ENCODE measurements around the gene KIF6.

The KIF6 gene

GRCh38 chr6:39321761-39322160 is 403.4 kb downstream of the KIF6 start:
- no peak overlapping the region for H3K9ac ChIP-seq (ENCODE audit: low read depth, low read length)
- no peak overlapping the region for H3K4me2 ChIP-seq (ENCODE audit: insufficient read depth, low read length)
- no peak overlapping the region for H2AFZ ChIP-seq (ENCODE audit: low read depth, low read length)
- DNase-seq (no peak), ATAC-seq (ENCODE audit: insufficient read depth, low read depth) (no peak)
- H3K79me2 ChIP-seq (ENCODE audit: insufficient read depth, low read length): no peaks in the 10 kb centered on the region
- H3K27ac ChIP-seq (ENCODE audit: low read length): no peak overlapping the region
- no peaks in the 10 kb centered on the region for H3K36me3 ChIP-seq (ENCODE audit: insufficient read depth, low read length)
- H3K4me3 ChIP-seq (ENCODE audit: low read depth in 1 of 2, low read length in 2 of 2): no peak overlapping the region
- peaks cover 6% of the 10 kb centered on the region for H3K27me3 ChIP-seq (ENCODE audit: insufficient read depth, low read length, poor library complexity)
- no peaks in the 10 kb centered on the region for H3K4me1 ChIP-seq (ENCODE audit: insufficient read depth, low read length)
- no peaks in the 10 kb centered on the region for H4K20me1 ChIP-seq (ENCODE audit: insufficient read depth, low read length)
- H3K9me3 ChIP-seq (ENCODE audit: insufficient read depth, low read length, severe bottlenecking): no peaks in the 10 kb centered on the region
- TF ChIP-seq EZH2 (IDR thresholded peaks at IDR 0.05; ENCODE audit: borderline replicate concordance, low read depth, low read length, severe bottlenecking): no peak
- no peak for TF ChIP-seq CTCF (IDR thresholded peaks at IDR 0.05; ENCODE audit: borderline replicate concordance, extremely low read depth, low read length, poor library complexity, severe bottlenecking)

- no peaks in the 10 kb centered on the region for H3K79me2 ChIP-seq (ENCODE audit: insufficient read depth, low read length)
- DNase-seq: no peak
- no peak overlapping the region for H3K9ac ChIP-seq (ENCODE audit: low read depth, low read length)
- H3K27me3 ChIP-seq (ENCODE audit: insufficient read depth, low read length, poor library complexity): peaks cover 6% of the 10 kb centered on the region
- H3K36me3 ChIP-seq (ENCODE audit: insufficient read depth, low read length): no peaks in the 10 kb centered on the region
- no peak for ATAC-seq (ENCODE audit: insufficient read depth, low read depth)
- no peaks in the 10 kb centered on the region for H3K9me3 ChIP-seq (ENCODE audit: insufficient read depth, low read length, severe bottlenecking)
- H3K4me1 ChIP-seq (ENCODE audit: insufficient read depth, low read length): no peaks in the 10 kb centered on the region
- H3K27ac ChIP-seq (ENCODE audit: low read length): no peak overlapping the region
- H3K4me2 ChIP-seq (ENCODE audit: insufficient read depth, low read length): no peak overlapping the region
- no peak overlapping the region for H3K4me3 ChIP-seq (ENCODE audit: low read depth in 1 of 2, low read length in 2 of 2)
- no peaks in the 10 kb centered on the region for H4K20me1 ChIP-seq (ENCODE audit: insufficient read depth, low read length)
- TF ChIP-seq CTCF (IDR thresholded peaks at IDR 0.05; ENCODE audit: borderline replicate concordance, extremely low read depth, low read length, poor library complexity, severe bottlenecking) (no peak), EZH2 (IDR thresholded peaks at IDR 0.05; ENCODE audit: borderline replicate concordance, low read depth, low read length, severe bottlenecking) (no peak)
- no peak overlapping the region for H2AFZ ChIP-seq (ENCODE audit: low read depth, low read length)
These were observed 404.7 kb downstream of the KIF6 start for GRCh38 chr6:39320363-39320984.

GRCh38 chr6:39319621-39320362 is 405.4 kb downstream of the KIF6 start:
- DNase-seq: no peak
- TF ChIP-seq EZH2 (IDR thresholded peaks at IDR 0.05; ENCODE audit: borderline replicate concordance, low read depth, low read length, severe bottlenecking) (no peak), CTCF (IDR thresholded peaks at IDR 0.05; ENCODE audit: borderline replicate concordance, extremely low read depth, low read length, poor library complexity, severe bottlenecking) (no peak)
- Histone ChIP-seq H3K4me3 (ENCODE audit: low read depth in 1 of 2, low read length in 2 of 2) (no peak overlapping the region), H3K36me3 (ENCODE audit: insufficient read depth, low read length) (no peaks in the 10 kb centered on the region), H3K4me2 (ENCODE audit: insufficient read depth, low read length) (no peak overlapping the region), H3K4me1 (ENCODE audit: insufficient read depth, low read length) (no peaks in the 10 kb centered on the region), H3K9me3 (ENCODE audit: insufficient read depth, low read length, severe bottlenecking) (no peaks in the 10 kb centered on the region), H3K9ac (ENCODE audit: low read depth, low read length) (no peak overlapping the region), H3K79me2 (ENCODE audit: insufficient read depth, low read length) (no peaks in the 10 kb centered on the region), H3K27ac (ENCODE audit: low read length) (no peak overlapping the region), H2AFZ (ENCODE audit: low read depth, low read length) (no peak overlapping the region), H3K27me3 (ENCODE audit: insufficient read depth, low read length, poor library complexity) (peaks cover 13% of the 10 kb centered on the region), H4K20me1 (ENCODE audit: insufficient read depth, low read length) (0 out of 2 replicates have a peak, but pooled peaks cover 2% of the 10 kb centered on the region)
- no peak for ATAC-seq (ENCODE audit: insufficient read depth, low read depth)
